22Rv1 (cell line): ENCODE results near the gene HRAS.

Source experiments
- ZFX ChIP-seq: fragments of 450-650 bp; IDR thresholded peaks from 2 replicates; pipeline ENCODE4 v1.6.1; 2017; ENCODE audit warnings: antibody characterized with exemption, borderline replicate concordance
- TF ChIP-seq, protein P1 (sequence below): fragments of 450-650 bp; IDR thresholded peaks from 2 replicates; pipeline ENCODE4 v1.5.1; 2017; ENCODE audit warnings: mild to moderate bottlenecking

GRCh38 chr11:554428-555226 is 19.3 kb upstream of the HRAS start:
- TF ChIP-seq, protein P1, sequence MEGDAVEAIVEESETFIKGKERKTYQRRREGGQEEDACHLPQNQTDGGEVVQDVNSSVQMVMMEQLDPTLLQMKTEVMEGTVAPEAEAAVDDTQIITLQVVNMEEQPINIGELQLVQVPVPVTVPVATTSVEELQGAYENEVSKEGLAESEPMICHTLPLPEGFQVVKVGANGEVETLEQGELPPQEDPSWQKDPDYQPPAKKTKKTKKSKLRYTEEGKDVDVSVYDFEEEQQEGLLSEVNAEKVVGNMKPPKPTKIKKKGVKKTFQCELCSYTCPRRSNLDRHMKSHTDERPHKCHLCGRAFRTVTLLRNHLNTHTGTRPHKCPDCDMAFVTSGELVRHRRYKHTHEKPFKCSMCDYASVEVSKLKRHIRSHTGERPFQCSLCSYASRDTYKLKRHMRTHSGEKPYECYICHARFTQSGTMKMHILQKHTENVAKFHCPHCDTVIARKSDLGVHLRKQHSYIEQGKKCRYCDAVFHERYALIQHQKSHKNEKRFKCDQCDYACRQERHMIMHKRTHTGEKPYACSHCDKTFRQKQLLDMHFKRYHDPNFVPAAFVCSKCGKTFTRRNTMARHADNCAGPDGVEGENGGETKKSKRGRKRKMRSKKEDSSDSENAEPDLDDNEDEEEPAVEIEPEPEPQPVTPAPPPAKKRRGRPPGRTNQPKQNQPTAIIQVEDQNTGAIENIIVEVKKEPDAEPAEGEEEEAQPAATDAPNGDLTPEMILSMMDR: peak; percentile 75
- no peak for TF ChIP-seq ZFX
